ENCODE data around the gene DCST2. TPM values are rescaled to one million over a fixed set of nuclear protein-coding genes. Genes with fewer than 3 reads are reported as not detected.

DCST2 gene
- total and polyA plus RNA-seq, 2 of the 8 experiments (the other 6 are each of a cell fraction or from before 2014, with no cell fraction given) = 0.43 to 2.1 TPM

GRCh38 chr1:154970631-154971340, 62.8 kb downstream of the DCST2 start, which contains the start of gene SHC1 (continued):
- peak; percentile 71; the same call in 1 of the 2 replicates for TF ChIP-seq SP4 (IDR thresholded peaks at IDR 0.05; ENCODE audit: low read length)
- TF ChIP-seq RBBP5 (IDR thresholded peaks at IDR 0.05; ENCODE audit: borderline replicate concordance, low read depth, low read length) = 0 out of 2 replicates have a peak, but pooled peaks have one; percentile 48
- TF ChIP-seq GABPA (IDR thresholded peaks at IDR 0.05; ENCODE audit: borderline replicate concordance, insufficient read depth, low read length) = no peak
- TF ChIP-seq POU5F1 (IDR thresholded peaks at IDR 0.05; ENCODE audit: low read depth, low read length) = no peak
- TF ChIP-seq GTF2F1 (IDR thresholded peaks at IDR 0.05; ENCODE audit: borderline replicate concordance, low read depth, low read length) = 0 out of 2 replicates have a peak, but pooled peaks have one; percentile 21
- TF ChIP-seq MAX (IDR thresholded peaks at IDR 0.05) = no peak
- no peak for TF ChIP-seq ATF3 (IDR thresholded peaks at IDR 0.05; ENCODE audit: insufficient read depth, low read depth, low read length)
- no peak for TF ChIP-seq RXRA (IDR thresholded peaks at IDR 0.05; ENCODE audit: insufficient read depth, low read depth, low read length)
- 0 out of 2 replicates have a peak, but pooled peaks have one; percentile 7 for TF ChIP-seq YY1 (IDR thresholded peaks at IDR 0.05; ENCODE audit: low read depth, low read length)
- no peak for TF ChIP-seq ZNF274 (IDR thresholded peaks at IDR 0.05; ENCODE audit: borderline replicate concordance, extremely low read depth, low read length)
- TF ChIP-seq SRF (IDR thresholded peaks at IDR 0.05; ENCODE audit: low read depth, low read length) = no peak
- TF ChIP-seq JUND (IDR thresholded peaks at IDR 0.05; ENCODE audit: low read length) = peak; percentile 82
- TF ChIP-seq MAFK (IDR thresholded peaks at IDR 0.05; ENCODE audit: low read depth, low read length) = peak; percentile 75
- TF ChIP-seq JUN (IDR thresholded peaks at IDR 0.05; ENCODE audit: low read depth, low read length) = no peak
- TF ChIP-seq USF2 (IDR thresholded peaks at IDR 0.05; ENCODE audit: low read length) = no peak
- no peak for TF ChIP-seq CTBP2 (IDR thresholded peaks at IDR 0.05; ENCODE audit: borderline replicate concordance, insufficient read depth, insufficient read length, low read length)
- TF ChIP-seq SIX5 (IDR thresholded peaks at IDR 0.05; ENCODE audit: low read depth, low read length) = no peak
- no peak for TF ChIP-seq HDAC6 (IDR thresholded peaks at IDR 0.05; ENCODE audit: low read depth, low read length)
- TF ChIP-seq E2F6 (IDR thresholded peaks at IDR 0.05) = no peak
- no peak for TF ChIP-seq NRF1 (IDR thresholded peaks at IDR 0.05; ENCODE audit: low read depth, low read length)
- TF ChIP-seq SP1 (IDR thresholded peaks at IDR 0.05; ENCODE audit: low read depth, low read length) = no peak

Measured in H1 (cell line).